GM06990 (cell line): ENCODE results near the gene UBE2L3.
"Not testable (repeated sequence)": the region's sequence is repeated elsewhere in the genome, so short reads cannot be mapped to it uniquely, and the experiment has no call there.

Source experiments
- DNase-seq: peaks from one replicate; pipeline ENCODE4 v3.0.0-alpha.2; 2011; ENCODE audit not compliant: insufficient read length; ENCODE audit errors: extremely low read depth
- H3K27me3 ChIP-seq: replicated peaks from 2 replicates; pipeline ENCODE4 v1.6.0; 2011; ENCODE audit warnings: low read length; ENCODE audit not compliant: control insufficient read depth, insufficient read depth
- H3K36me3 ChIP-seq: 2 replicates; pipeline ENCODE4 v1.5.1; 2011; ENCODE audit warnings: low read length; ENCODE audit not compliant: control insufficient read depth, insufficient read depth
- H3K4me3 ChIP-seq: replicated peaks from 2 replicates; pipeline ENCODE4 v1.5.1; 2011; ENCODE audit warnings: low read depth, mild to moderate bottlenecking, control low read depth, low read length
- TF ChIP-seq, protein P1 (sequence below): IDR thresholded peaks from 2 replicates; pipeline ENCODE4 v1.5.1; 2011; ENCODE audit warnings: low read length, control low read depth, mild to moderate bottlenecking, inconsistent platforms; ENCODE audit not compliant: insufficient read depth, poor library complexity, severe bottlenecking

The UBE2L3 gene

DNA sequence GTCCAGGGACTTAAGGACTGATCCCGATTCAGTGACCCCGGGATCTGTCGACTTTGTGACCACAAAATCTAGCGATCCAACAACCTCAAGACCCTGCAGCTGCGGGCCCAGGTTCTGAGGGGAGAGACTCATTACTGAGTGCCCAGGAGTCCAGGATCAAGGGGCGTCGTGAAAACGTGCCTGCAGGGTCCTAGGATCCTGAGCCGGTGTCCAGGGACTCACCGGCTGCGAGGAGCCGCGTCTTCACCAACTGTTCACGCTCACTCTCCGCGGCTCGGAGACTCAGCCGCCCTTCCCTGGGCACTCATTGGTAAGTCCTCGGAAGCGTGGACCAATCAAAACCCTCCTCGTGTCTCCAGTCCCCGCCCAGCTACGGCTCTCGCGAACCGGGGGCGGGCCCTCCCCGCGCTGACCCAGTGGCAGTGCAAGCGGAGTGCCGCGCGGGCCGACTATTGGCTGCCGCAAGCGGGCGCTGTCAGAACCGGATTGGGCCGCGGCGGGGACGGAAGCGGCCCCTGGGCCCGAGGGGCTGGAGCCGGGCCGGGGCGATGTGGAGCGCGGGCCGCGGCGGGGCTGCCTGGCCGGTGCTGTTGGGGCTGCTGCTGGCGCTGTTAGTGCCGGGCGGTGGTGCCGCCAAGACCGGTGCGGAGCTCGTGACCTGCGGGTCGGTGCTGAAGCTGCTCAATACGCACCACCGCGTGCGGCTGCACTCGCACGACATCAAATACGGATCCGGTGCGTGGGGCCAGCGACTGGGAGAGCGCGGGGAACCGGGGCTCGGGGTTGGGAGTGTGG, 74.5 kb downstream of the UBE2L3 start, which contains the start of gene SDF2L1:
Gene SDF2L1, plus strand, starts transcription at position 514 of the 795 bp plus-strand sequence. Its CDS starts 35 bp downstream, at position 549.
- TF ChIP-seq, protein P1, sequence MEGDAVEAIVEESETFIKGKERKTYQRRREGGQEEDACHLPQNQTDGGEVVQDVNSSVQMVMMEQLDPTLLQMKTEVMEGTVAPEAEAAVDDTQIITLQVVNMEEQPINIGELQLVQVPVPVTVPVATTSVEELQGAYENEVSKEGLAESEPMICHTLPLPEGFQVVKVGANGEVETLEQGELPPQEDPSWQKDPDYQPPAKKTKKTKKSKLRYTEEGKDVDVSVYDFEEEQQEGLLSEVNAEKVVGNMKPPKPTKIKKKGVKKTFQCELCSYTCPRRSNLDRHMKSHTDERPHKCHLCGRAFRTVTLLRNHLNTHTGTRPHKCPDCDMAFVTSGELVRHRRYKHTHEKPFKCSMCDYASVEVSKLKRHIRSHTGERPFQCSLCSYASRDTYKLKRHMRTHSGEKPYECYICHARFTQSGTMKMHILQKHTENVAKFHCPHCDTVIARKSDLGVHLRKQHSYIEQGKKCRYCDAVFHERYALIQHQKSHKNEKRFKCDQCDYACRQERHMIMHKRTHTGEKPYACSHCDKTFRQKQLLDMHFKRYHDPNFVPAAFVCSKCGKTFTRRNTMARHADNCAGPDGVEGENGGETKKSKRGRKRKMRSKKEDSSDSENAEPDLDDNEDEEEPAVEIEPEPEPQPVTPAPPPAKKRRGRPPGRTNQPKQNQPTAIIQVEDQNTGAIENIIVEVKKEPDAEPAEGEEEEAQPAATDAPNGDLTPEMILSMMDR, result no peak
- Histone ChIP-seq H3K27me3 (no peaks in the 10 kb centered on the region), H3K36me3 (peaks cover 16% of the 10 kb centered on the region), H3K4me3 (peak within 1 kb of the TSS; percentile 98)
- peak; percentile 98 for DNase-seq

DNA sequence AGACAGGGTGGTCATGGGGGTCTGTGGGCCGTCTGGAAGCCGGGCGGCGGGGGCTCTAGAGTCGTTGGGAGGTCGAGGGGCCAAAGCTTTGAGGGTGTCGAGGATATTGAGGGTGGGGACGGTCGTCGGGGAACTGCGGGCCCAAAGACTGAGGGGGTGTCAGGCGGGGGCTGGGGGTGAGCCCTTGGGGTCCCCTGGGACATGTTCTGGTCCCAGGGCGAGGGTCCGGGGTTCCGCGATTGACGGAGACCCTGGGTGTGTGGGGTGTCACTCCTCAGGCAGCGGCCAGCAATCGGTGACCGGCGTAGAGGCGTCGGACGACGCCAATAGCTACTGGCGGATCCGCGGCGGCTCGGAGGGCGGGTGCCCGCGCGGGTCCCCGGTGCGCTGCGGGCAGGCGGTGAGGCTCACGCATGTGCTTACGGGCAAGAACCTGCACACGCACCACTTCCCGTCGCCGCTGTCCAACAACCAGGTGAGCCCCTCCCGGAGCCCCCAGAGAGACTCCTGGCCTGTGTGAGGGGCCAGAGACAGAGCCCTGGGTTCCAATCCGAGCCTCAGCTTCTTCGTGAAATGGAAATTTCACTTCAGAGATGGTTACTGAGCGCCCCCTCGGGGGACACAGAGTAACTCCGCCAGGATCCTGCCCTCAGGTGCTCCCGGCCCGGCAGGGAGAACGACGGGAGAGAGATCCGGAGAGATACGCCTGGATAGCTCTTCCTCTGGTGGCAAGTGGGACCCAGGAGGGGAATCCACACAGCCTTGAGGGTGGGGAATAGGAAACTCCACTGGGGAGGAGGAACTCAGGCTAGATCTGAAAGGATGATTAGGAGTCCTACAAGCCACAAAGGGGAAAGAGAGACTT, 75.3 kb downstream of the UBE2L3 start:
- DNase-seq, result peak; percentile 73
- Histone ChIP-seq H3K36me3 (peaks cover 18% of the 10 kb centered on the region), H3K27me3 (no peaks in the 10 kb centered on the region), H3K4me3 (peak overlapping the region; percentile 98)
- TF ChIP-seq, protein P1, result peak; percentile 80

DNA sequence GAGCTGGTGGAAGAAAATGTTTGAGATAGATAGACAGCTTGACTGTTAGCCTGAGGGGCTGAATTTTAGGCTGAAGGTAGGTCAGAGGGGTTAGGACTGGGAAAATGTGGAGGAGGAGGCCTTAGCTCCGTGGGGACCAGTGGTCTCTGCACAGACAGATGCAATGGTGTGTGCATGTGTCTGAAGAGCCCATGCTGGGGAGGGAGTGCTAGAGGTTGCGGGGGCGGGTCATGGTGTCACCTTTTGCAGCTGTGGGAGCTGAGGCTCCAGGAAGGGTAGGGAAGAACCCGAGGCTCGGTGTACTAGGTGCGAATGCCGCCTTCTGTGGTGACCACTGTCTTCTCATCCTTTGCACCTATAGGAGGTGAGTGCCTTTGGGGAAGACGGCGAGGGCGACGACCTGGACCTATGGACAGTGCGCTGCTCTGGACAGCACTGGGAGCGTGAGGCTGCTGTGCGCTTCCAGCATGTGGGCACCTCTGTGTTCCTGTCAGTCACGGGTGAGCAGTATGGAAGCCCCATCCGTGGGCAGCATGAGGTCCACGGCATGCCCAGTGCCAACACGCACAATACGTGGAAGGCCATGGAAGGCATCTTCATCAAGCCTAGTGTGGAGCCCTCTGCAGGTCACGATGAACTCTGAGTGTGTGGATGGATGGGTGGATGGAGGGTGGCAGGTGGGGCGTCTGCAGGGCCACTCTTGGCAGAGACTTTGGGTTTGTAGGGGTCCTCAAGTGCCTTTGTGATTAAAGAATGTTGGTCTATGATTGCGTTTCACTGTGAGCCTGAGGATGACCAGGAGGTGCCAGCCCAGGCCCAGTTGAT, 76.2 kb downstream of the UBE2L3 start:
- Histone ChIP-seq H3K4me3 (peak overlapping the region; percentile 98), H3K27me3 (no peaks in the 10 kb centered on the region), H3K36me3 (peaks cover 18% of the 10 kb centered on the region)
- TF ChIP-seq, protein P1, result peak; percentile 33
- DNase-seq, result no peak

DNA sequence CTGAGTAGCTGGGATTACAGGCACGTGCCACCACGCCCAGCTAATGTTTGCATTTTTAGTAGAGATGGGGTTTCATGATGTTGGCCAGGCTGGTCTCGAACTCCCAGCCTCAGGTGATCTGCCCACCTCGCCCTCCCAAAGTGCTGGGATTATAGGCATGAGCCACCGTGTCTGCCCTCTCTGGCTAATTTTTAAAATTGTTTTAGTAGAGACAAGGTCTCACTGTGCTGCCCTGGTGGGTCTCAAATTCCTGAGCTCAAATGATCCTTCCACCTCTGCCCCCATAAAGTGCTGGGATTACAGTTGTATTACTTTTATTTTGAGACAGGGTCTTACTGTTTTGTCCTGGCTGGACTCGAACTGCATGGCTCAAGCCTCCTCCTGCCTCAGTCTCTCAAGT, 78.0 kb downstream of the UBE2L3 start:
- H3K4me3 ChIP-seq, DNase-seq, H3K27me3 ChIP-seq: not testable (repeated sequence)
- H3K36me3 ChIP-seq, result peaks cover 19% of the 10 kb centered on the region

DNA sequence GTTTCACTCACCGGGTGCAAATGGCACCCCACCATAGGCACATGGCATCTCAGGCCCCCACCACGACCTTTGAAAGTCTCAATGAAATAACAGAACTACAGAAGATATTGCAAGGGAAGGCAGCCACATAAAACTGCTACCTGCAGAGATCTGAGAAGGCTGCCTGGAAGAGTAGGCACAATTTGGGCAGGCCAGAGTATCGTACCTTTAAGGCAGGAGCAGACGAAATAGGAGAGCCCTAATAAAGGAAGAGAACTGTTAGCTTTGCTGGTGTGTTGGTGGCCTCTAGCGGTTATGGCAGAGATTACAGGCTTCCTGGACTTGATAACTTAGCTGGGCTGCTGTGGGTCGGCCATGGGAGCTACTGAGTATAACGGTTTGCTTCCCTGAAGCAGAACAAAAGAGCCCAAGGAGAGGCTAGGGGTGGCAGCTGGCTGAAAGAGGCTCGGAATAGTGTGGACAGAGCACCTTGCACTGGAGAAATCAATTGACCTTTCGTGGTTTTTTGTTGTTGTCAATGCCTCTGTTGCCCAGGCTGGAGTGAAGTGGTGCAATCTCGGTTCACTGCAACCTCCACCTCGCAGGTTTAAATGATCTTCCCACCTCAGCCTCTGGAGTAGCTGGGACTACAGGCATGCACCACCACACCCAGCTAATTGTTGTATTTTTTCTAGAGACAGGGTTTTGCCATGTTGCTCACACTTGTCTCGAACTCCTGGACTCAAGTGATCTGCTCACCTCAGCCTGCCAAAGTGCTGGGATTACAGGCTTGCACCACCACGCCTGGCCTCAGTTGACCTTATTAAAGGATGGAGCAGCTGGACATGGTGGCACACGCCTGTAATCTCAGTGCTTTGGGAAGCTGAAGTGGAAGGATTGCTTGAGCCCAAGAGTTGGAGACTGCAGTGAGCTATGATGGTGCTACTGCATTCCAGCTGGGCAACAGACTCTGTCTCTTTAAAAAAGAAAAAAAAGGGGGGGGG, 79.4 kb downstream of the UBE2L3 start:
- TF ChIP-seq, protein P1, result peak; percentile 91
- DNase-seq, result no peak
- Histone ChIP-seq H3K36me3 (peaks cover 19% of the 10 kb centered on the region), H3K27me3 (no peaks in the 10 kb centered on the region), H3K4me3 (no peak overlapping the region)
